ENCODE results near the gene BTBD16.

Gene BTBD16

DNA sequence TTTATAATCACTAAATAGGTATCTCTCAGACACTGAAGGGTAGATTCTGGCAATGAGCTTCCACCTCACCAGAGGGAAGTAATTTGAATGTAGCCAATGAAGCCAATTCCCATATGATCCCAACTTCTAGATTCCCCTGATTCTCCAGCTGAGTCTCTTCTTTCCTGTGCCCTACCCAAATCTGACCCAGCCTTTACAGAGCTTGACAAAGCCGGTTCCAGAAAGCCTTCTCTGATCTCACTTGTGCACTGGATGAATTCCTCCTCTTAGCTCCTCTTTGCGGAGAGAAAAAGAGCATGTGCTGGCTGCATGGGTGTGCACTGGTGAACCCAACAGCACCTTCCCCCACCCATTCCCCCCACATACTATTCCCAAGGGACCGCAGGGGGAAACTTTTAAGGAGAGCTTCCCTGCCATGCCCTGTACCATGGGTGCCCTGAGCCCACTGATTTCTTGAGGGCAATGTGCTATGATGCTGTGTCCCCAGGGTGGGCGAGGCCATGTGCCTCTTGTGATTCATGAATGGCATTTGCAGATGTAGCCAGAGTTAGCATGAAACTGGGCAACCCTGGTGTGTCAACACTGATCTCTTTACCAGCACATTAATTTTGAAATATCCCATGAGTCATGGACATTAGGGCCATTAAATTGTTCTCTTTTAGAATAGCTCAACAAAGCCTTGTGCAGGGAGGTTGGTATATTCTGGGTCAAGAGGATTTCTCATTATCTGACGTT lies 53.0 kb downstream of the BTBD16 start:
- no peak for DNase-seq

- DNase-seq = no peak
Measured at GRCh38 chr10:122325235-122325634, 54.1 kb downstream of the BTBD16 start.

- DNase-seq = no peak
Measured at GRCh38 chr10:122326385-122326784, 55.3 kb downstream of the BTBD16 start.

DNA sequence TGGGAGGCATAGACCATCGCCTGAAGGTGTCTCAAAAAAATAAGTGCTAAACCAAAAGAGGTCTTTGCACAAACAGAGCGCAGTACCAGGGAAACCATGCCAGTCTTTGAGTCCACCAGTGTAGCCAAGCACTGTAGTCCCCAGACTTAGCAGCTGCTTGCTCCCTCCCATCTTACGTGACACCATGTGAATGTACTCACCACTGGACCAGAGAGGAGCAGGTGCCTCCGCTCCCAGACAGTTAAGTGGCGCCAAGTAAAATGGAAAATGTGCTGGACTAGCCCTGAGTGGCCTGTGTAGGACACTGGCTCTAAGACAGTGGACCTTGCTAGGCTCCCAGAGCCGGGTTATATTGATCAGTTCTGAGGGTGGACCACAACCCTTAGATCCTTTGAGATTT lies 55.7 kb downstream of the BTBD16 start:
- DNase-seq = no peak

- no peak for DNase-seq
Measured at GRCh38 chr10:122327237-122328206, 56.4 kb downstream of the BTBD16 start.

- no peak for DNase-seq
Measured at GRCh38 chr10:122328676-122329075, 57.6 kb downstream of the BTBD16 start.

DNA sequence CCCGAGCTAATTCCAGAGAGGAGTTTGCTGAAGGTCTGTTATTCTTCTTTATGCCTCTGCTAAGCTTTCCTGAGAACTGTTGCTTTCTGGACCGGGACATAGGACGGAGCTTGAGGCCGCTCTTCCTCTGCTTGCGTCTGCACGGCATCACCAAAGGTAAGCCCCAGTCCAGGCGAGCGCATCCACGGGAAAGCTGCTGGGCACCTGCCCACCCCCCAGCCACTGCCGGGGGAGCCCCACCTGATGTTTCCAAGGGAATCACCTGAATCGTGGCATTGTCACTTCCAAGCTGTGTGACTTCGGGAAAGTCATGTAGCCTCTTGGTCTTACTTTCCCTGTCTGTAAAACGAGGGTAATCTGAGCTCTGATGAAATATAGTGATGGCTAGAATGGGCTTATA lies 58.3 kb downstream of the BTBD16 start:
- DNase-seq = no peak

DNA sequence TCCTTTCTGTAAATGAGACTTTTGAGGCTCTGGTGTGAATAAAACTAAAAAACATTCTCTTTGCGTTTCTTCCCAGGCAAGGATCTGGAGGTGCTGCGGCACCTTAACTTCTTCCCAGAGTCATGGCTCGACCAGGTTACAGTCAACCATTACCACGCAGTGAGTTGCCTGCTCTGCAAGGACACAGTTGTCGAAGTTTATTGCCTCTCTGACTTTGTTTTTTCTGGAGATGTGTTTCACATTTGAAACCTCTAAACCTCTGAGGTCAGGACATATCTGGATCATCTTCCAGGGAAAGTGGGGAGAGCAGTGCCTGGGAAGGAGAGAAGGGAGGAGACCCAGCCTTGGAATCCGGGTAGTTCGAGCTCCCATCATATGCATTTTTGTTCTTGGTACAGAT lies 60.0 kb downstream of the BTBD16 start:
- DNase-seq = no peak

DNA sequence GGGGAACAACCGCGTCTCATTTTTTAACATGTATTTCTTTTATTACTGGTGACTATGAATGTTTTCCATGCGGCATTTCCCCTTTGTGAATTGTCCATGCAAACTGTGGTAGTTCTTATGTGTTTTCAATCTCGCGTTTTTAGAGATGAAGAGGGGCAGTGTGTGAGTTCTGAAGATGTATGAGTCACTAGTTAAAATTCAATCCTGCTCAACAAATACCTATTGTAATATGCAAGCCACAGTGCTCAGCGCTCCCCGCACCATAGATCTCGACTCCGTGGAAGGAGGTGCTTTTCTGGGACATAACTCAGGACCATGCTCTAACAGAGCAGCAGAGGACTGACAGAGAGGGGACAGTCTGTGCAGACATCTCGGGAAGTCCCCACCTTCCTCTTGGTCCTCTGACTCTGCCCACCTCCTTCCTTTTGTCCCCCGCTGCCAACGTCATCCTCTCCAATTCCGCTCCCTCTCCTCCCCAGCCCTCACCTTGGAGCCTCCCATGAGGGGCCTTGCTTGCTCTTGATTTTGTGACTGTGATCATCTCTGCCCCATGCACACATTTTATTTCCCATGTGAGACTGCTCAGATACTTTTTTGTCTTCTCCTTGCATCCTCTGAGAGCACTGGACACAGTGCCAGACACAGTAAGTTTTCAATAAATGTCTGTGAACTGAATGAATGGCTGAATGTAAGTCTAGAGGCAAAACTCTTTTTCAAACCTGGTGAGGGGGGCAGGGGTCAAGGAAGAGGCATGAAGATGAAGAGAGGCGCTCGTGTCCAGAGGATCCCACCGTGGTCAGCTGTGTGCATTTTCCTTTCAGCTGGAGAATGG lies 60.7 kb downstream of the BTBD16 start:
- no peak for DNase-seq

DNA sequence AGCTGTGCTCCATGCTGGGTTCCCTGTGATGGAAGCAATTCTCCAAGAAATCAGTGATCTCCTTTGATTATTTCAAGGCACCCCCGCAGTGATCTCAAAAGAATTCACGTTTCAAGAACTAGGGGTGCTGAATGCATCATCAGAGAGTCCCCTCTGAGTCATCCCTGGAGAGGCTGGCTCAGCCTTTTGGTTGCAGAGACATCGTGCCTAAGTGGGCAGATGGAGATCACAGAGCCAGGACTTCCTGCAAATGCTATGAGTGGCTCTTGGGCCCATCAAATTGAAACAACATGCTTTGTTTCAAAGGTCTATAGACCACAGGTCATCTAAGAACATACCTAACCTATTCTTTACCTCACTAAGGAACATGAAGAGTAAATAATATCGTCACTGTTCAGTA lies 61.9 kb downstream of the BTBD16 start:
- no peak for DNase-seq

DNA sequence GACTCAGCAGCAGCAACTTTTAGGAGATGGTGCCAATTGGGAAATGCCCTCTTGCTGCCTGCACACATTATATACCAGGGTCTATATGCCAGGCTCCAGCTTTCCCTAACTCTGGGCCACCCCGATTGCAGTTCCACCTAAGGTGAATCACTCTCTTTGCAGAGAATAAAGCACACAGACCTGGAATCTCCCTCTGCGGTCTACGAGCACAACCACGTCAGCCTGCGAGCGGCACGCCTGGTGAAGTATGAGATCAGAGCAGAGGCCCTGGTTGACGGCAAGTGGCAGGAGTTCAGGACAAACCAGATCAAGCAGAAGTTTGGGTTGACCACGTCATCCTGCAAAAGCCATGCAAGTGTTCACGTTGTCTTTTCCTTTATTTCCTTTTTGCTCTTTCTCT lies 65.2 kb downstream of the BTBD16 start:
- no peak for DNase-seq

- DNase-seq = no peak
Measured at GRCh38 chr10:122336961-122337360, 65.9 kb downstream of the BTBD16 start.

- DNase-seq = no peak
Measured at GRCh38 chr10:122338609-122339441, 67.7 kb downstream of the BTBD16 start.

DNA sequence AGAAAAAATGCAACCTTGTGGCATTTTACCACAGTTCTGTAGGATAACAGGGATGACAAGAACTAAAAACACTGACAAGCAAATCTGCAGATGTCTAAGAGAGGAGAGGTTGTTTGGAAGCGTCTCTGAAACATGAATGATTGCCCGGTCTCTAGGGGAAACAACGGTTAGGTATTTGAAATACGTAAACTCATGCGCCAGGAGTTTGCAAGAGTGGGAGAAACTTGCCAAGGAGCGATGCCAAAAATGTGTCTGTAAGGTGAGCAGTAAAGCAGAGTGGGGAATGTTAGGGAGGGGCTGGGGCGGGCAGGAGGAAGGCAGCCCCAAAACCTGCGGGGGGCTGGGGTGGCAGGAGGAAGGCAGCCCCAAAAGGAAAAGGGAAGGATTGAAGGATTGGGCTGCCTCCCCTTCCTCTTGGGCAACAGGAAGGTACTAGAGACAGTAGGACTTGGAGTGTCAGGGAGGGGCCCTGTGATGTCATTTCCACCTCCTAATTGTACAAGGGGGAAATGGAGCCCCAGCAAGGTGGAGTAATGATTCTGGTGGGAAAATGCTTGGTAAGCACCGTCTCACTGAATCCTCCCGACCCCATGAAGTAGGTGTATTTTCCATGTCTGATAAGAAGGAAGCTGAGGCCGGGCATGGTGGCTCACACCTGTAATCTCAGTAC lies 70.2 kb downstream of the BTBD16 start:
- no peak for DNase-seq

DNA sequence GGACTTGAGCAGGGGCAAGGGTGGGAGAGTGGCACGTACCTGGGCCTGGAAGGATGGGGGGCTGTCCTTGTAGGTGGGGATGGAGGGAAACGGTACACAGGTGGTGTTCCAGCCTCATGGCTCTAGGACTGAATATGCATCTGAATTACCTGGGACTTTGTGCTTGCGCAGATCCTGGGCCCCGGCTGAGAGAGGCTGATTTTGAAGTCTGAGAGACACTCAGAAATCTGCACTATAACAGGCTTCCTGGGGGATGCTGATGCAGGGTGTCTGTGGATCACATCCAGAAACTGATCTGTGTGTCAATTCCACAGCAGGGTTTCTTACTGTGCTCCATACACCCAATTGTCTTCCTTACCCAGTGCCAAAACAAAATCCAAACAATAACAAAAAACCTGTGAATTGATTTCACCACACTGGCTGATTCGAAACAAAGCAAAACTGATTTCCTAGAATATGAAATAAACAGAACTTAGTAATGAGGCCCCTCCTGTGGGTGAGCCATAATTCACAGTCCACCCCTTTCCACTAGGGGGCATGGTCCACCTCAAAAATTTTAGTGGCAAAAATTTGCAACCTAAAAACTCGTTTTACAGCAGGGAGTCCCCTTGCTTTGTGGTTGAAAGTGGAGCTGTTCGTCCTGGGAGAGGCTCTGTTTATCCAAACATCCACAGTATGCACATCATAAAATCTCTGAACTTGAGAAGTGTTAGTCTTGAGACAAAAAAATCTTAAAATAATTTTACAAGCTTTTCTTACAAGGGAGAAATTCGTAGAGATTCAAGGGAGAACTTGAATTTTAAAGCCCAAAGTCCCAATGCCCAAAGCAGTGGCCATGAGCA lies 71.4 kb downstream of the BTBD16 start:
- peak; percentile 46 for DNase-seq

DNA sequence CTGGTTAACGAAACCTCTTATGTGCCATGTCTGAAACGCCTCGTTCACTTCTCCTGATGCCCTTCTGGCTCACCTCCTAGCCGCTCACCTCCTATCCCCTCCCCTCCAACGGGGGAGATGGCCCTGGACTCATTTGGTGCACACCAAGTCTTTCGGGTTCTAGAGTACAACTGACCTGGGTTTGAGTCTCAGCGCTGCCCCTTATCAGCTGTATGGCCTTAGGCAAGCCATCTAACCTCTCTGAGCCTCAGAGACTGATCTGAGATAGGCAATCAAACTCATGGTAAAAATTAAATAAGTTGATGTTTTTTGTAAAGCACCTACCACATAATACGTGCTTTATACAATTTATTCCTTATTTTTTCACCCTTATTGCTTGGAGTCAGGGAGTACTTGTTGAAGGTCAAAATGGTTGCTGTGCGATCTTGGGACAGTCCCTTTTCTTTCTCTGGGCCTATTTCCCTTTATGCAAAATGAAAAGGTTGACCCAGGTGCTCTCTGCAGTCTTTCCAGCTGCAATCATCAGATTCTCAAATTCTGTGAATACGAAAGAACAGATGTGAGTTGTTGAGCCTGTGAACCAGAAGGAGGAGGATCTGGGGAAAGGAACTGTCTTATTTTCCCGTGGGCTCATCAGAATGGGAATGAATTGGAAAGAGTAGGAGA lies 72.2 kb downstream of the BTBD16 start:
- no peak for DNase-seq

DNA sequence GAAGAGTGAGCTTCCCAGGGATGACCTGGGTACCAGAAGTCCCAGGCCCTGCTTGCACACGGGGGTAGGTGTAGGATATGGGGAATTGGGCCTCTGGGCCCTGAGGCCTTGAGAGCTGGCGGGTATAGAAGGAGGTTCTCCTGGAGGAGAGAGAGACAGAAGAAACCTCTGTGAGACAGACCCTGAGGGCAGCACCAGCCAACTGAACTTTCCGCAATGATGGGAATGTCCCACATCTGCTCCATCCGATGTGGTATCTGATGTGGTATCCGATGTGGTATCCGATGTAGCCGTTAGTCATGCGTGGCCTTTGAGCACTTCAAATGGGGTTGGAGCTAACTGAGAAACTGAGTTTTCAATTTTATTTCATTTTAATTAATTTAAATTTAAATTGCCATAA lies 72.8 kb downstream of the BTBD16 start:
- no peak for DNase-seq

DNA sequence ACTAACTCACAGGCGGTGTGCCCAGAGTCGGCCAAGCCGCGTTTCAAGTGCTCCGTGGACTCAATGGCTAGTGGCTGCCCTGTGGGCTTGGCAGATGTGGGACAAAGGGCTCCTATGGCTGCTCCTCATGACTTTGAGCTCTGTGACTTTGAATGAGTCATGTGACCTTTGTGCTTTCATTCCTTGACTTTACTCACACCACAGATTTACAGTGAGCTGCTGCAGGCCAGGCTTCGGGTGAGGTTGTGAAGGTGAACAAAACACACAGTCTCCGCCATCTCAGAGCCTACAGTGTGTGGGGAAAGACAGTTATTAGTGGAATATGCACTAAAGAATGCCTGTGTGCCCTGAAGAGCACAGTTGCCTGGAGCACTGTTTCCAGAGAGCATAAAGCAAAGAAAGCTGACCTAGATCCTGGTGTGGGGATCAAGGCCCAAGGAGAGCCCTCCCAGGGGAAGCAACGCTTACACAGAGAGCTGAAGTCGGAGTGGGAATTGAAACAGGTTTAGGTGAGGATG lies 73.7 kb downstream of the BTBD16 start:
- DNase-seq = no peak

- no peak for DNase-seq
Measured at GRCh38 chr10:122346326-122346950, 75.3 kb downstream of the BTBD16 start.

All from NCI-H82 (cell line).